Right lung (tissue), 5 donors: ENCODE results near the gene FARSA. TPM values are rescaled to one million over a fixed set of nuclear protein-coding genes. Genes with fewer than 3 reads are reported as not detected.
A peak's percentile ranks its signal among the peaks of the same experiment; 100 is the strongest.
"Not testable (repeated sequence)": the region's sequence is repeated elsewhere in the genome, so short reads cannot be mapped to it uniquely, and the experiment has no call there.

Experiments used
- DNase-seq, 2 donors: peaks; one replicate each; pipeline ENCODE4 v3.0.0-alpha.2; 2013
- polyA plus RNA-seq, 5 donors: library from polyadenylated mRNA; unstranded; fragments of 120-200 nt; gene quantifications; one replicate each; pipeline versions ENCODE4 v1.2.1 to v1.2.3, GENCODE V29; 2013; ENCODE audit warnings: inconsistent platforms in 1 of 5, low replicate concordance in 1 of 5; ENCODE audit not compliant: insufficient read length in 5 of 5, insufficient read depth in 1 of 5

Gene FARSA
- polyA plus RNA-seq, 5 donors, result 32.1 to 54.4 (median 44.3) TPM

- DNase-seq, result no peak
These were observed 22.5 kb upstream of the FARSA start for GRCh38 chr19:12955996-12956395.

- not testable (repeated sequence) for DNase-seq
These were observed 22.1 kb upstream of the FARSA start for GRCh38 chr19:12955575-12955974.

- no peak for DNase-seq
These were observed 21.1 kb upstream of the FARSA start for GRCh38 chr19:12954612-12954962.

GRCh38 chr19:12953799-12954611, 20.5 kb upstream of the FARSA start:
- no peak for DNase-seq

GRCh38 chr19:12953138-12953798, 19.8 kb upstream of the FARSA start:
- DNase-seq, result peak; percentile 75 to 76

GRCh38 chr19:12952488-12953137, 19.1 kb upstream of the FARSA start:
- DNase-seq, result no peak

GRCh38 chr19:12952050-12952449, 18.5 kb upstream of the FARSA start:
- DNase-seq, result not testable (repeated sequence)

- no peak for DNase-seq
These were observed 16.1 kb upstream of the FARSA start for GRCh38 chr19:12949363-12950283.

GRCh38 chr19:12948612-12949362, 15.3 kb upstream of the FARSA start:
- DNase-seq, result no peak

GRCh38 chr19:12947702-12948611, 14.4 kb upstream of the FARSA start:
- no peak for DNase-seq

GRCh38 chr19:12946731-12947496, 13.4 kb upstream of the FARSA start:
- DNase-seq, result no peak

GRCh38 chr19:12946092-12946721, 12.7 kb upstream of the FARSA start:
- DNase-seq, result peak; percentile 60 to 64

- peak; percentile 98 to 99 for DNase-seq
These were observed 12.1 kb upstream of the FARSA start, which contains the start of gene RAD23A for GRCh38 chr19:12945479-12946091. Gene RAD23A (plus strand): TSS chr19:12945862. CDS start chr19:12945949, 87 bp downstream.

- DNase-seq, result no peak
These were observed 10.7 kb upstream of the FARSA start for GRCh38 chr19:12944104-12944674.

GRCh38 chr19:12943437-12944044, 10.0 kb upstream of the FARSA start:
- no peak for DNase-seq

- no peak for DNase-seq
These were observed 7.4 kb upstream of the FARSA start for GRCh38 chr19:12940897-12941296.

- no peak for DNase-seq
These were observed 6.5 kb upstream of the FARSA start for GRCh38 chr19:12939975-12940423.
